Measurements from ENCODE around the gene HPRT1.

Gene HPRT1

DNA sequence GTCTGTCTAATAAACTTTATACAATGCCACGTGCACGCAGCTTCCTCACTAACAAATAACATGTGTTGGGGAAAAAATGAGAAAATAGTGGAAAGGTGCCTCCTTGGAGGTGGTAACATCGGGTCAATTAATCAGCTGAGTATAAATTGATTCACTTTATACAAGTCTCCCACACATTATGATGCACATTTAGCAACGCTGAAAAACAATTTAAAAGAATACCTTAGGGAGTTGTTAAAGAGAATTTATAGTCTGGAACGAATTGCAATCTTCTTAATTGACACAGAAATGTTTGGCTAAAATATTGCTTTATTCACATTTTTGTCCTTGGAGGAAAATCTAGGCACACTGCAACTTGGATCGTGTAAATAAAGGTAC, 84.2 kb downstream of the HPRT1 start:
- no peak for DNase-seq (ENCODE audit: low read depth)

DNA sequence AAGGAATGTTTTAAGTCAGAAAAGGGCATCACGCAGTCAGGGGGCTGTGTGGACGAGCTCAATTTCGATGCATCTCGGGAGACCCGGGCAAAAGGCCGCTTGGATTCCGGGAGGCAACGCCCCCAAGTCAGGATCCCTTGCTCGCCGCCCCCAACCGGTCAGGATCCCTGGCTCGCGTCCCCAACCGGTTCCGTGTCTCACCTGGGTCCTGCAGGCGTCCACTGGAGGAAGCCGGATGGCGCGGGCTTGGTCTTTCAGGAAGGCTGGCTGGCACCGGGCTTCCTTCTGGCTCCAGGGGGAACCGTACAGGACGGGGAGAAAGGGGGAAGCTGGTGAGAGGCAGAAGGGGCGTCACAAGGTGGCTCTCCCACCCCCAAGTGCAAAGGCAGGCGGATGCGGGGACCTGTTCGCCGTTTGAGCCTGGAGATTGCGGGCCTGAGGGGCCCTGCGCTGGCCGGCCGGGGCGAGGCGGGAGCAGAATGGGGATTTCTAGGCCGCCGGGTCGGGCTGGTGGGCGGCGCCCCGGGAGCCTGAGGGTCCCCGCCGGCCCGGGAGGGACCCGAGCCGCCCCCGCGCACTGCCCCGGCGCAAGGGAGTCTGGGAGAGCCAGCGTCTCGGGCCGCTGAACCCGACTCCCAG, 84.7 kb downstream of the HPRT1 start:
- DNase-seq (ENCODE audit: low read depth): no peak

DNA sequence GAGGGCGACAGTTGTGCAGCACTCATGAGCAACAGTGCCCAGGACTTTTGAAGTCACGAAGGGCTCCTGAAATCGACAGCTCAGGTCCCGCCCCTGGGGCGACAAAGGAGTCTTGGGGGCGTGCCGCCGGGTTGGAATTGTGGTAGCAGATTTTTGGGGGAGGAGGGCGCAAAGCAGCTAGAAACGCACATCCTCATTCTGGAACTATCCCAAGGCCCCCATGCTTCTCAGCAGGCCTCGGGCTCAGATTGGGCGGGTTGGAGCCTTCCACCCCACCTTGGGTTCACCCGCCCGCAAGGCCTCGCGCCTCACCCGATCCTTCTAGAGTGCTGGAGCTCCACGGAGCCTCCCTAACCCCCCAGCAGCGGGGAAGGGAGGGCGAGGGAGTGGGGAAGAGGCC, 85.5 kb downstream of the HPRT1 start:
- no peak for DNase-seq (ENCODE audit: low read depth)

DNA sequence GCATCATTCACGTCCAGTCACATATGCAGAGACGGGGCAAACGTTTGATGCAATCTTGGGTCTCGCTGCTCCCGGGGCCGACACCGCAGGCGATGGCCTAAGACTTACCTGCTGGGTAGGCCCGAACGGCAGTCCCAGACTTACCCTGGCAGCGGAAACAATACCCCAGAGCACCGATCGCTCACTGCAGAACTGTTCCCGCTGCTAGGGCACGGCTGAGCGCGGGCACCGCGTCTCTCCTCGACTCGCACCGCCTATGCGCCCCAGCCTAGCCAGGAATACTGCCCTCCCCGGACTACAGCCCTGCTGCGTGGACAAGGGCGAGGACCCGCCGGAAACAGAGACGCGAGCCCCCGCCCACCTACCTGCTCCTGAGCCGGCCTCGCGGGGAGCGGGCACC, 86.2 kb downstream of the HPRT1 start:
- no peak for DNase-seq (ENCODE audit: low read depth)

DNA sequence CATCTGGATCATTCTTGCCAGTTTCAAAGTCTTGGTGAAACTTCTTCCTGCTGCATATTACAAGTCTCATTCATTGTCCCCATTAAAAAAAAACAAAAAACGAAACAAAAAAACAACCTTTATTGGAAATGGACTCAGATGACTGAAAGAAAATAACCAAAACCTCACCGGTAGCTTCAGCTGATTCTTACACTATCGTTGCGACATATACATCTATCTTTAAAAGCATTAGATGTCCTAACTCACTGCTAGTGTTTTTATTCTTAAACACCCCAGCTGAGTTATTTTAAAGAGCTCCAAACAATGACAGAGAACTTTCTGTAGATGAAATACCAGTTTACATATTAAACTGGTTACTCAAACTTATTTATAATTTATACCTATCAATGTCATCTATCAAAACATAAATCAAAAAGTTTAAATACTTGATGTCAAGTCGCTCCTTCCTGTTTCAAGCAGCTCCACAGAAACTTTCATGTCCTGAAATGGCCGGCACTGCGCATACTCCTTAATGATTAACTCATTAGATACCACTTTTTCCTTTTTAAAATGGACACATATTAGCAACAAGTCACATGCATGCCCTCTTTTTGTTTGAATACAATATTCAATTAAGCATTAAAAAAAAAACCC, 87.2 kb downstream of the HPRT1 start:
- DNase-seq (ENCODE audit: low read depth): no peak

DNA sequence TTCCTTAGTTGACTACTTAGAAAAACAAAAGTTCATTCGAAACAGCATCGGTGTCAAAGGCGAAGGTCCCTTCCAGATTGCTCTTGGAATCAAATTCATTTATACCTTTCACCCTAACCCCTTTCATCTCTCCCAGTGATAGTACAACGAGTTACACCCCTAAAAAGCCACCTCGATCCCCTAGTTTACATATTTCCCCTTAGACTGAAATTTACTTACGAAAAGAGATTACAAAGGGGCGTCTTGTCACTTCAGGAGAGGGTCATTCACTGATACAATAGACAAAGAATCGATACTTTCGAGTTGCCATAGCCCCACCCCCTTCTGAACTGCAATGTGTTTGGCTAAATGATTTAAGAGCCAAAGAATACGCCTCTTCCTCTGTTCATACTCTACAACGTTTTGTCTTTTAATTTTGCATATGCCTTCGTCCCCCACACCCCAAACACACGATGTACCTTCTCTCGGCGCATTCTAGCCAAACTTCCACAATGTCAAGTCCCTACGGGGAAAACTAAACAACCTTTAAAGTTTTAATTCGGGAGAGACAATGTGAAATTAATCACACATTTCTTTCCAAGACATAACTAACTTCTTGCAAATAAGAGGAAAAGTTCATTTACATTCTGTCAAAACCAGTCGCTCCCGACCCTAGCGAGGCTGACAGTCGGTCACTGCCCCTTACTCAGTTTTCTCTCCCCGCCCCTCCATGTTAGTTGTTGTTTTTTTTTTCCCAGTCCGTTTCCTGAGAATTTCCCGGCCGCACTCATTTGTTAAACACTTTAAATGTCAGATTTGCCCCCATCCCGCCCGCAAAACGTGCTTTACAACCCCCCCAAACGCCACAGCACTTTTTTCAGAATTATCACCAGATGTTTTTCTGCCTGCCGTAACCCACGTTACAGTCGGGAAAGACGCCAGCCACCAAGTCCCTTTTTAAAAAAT, 88.6 kb downstream of the HPRT1 start:
- DNase-seq (ENCODE audit: low read depth): no peak

Data from stimulated activated CD8-positive, alpha-beta memory T cell treated with anti-CD3 and anti-CD28 coated beads, Interleukin-12 subunit alpha, Interleukin-12 subunit beta, amount 100 ng/mL, for 1 hour (primary cell).